Endothelial cell of umbilical vein (primary cell): ENCODE data around the gene COL26A1.

Source experiments
- JUN ChIP-seq: IDR thresholded peaks from 2 replicates; pipeline ENCODE4 v1.6.1; 2011; ENCODE audit warnings: borderline replicate concordance, low read depth; ENCODE audit not compliant: insufficient read length, insufficient read depth
- POLR2A ChIP-seq: IDR thresholded peaks from 2 replicates; pipeline ENCODE4 v1.6.1; 2012; ENCODE audit warnings: low read depth, mild to moderate bottlenecking, control low read depth, low read length
- POLR2AphosphoS5 ChIP-seq: IDR thresholded peaks from 2 replicates; pipeline ENCODE4 v1.6.1; 2012; ENCODE audit warnings: low read depth, mild to moderate bottlenecking, control low read depth, low read length, moderate library complexity; ENCODE audit not compliant: insufficient read depth
- TF ChIP-seq, protein P1 (sequence below), 2 donors: IDR thresholded peaks; 1 replicate in 1 of 2; 2 replicates in 1 of 2; pipeline ENCODE4 v1.5.1; 2011; ENCODE audit warnings: low read length in 2 of 2, mild to moderate bottlenecking in 2 of 2, moderate library complexity in 2 of 2, control low read depth in 1 of 2, inconsistent platforms in 1 of 2, low read depth in 1 of 2; ENCODE audit not compliant: insufficient read depth in 1 of 2; ENCODE audit errors: extremely low read depth in 1 of 2

DNA sequence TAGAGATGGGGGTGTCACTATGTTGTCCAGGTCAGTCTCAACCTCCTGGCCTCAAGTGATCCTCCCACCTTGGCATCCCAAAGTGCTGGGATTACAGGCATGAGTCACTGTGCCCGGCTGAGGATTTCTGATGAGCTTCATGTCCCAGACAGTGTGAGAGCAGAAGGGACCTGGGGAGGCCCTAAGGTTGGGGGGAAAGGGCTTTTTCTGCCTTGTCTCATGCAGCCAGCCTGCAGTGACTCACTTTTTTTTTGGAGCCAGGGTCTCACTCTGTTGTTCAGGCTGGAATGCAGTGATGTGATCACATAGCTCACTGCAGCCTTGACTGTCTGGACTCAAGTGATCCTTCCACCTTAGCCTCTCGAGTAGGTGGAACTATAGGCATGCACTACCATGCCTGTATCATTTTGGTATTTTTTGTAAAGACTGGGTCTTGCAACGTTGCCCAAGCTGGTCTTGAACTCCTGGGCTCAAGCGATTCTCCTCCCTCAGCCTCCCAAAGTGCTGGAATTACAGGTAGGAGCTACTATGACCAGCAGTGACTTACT is 14.6 kb downstream of the COL26A1 start:
- TF ChIP-seq, protein P1, sequence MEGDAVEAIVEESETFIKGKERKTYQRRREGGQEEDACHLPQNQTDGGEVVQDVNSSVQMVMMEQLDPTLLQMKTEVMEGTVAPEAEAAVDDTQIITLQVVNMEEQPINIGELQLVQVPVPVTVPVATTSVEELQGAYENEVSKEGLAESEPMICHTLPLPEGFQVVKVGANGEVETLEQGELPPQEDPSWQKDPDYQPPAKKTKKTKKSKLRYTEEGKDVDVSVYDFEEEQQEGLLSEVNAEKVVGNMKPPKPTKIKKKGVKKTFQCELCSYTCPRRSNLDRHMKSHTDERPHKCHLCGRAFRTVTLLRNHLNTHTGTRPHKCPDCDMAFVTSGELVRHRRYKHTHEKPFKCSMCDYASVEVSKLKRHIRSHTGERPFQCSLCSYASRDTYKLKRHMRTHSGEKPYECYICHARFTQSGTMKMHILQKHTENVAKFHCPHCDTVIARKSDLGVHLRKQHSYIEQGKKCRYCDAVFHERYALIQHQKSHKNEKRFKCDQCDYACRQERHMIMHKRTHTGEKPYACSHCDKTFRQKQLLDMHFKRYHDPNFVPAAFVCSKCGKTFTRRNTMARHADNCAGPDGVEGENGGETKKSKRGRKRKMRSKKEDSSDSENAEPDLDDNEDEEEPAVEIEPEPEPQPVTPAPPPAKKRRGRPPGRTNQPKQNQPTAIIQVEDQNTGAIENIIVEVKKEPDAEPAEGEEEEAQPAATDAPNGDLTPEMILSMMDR (IDR thresholded peaks at IDR 0.05; ENCODE audit: extremely low read depth in 1 of 2, insufficient read depth in 1 of 2, low read depth in 1 of 2, low read length in 2 of 2), result no peak
- no peak for TF ChIP-seq POLR2AphosphoS5
- no peak for TF ChIP-seq POLR2A
- no peak for TF ChIP-seq JUN
